Activated T-cell treated with anti-CD3 and anti-CD28 coated beads, Interleukin-2, amount 50 U/mL, for 24 hours (primary cell): ENCODE data around the gene RAMP3.

ENCODE experiments used
- DNase-seq: peaks from one replicate; pipeline ENCODE4 v3.0.0-alpha.2; 2020
- H3K27ac Mint-ChIP-seq: 2 replicates; pipeline ENCODE4 v1.8.0; 2020; ENCODE audit warnings: mild to moderate bottlenecking, mixed read lengths
- H3K27me3 Mint-ChIP-seq: 2 replicates; pipeline ENCODE4 v1.8.0; 2020; ENCODE audit warnings: mixed read lengths
- H3K36me3 Mint-ChIP-seq: 2 replicates; pipeline ENCODE4 v1.8.0; 2020; ENCODE audit warnings: low read depth, mixed read lengths
- H3K4me1 Mint-ChIP-seq: 2 replicates; pipeline ENCODE4 v1.8.0; 2020; ENCODE audit warnings: low read depth, mixed read lengths
- H3K4me3 Mint-ChIP-seq: 2 replicates; pipeline ENCODE4 v1.8.0; 2020; ENCODE audit warnings: mild to moderate bottlenecking, moderate library complexity, mixed read lengths
- H3K9me3 Mint-ChIP-seq: 2 replicates; pipeline ENCODE4 v1.8.0; 2020; ENCODE audit warnings: mixed read lengths

The RAMP3 gene

GRCh38 chr7:45125193-45125904 is 32.2 kb upstream of the RAMP3 start:
- Mint-ChIP-seq H3K36me3 (no peaks in the 10 kb centered on the region), H3K9me3 (no peaks in the 10 kb centered on the region), H3K4me3 (no peak overlapping the region), H3K27ac (no peak overlapping the region), H3K4me1 (peaks cover 14% of the 10 kb centered on the region), H3K27me3 (no peaks in the 10 kb centered on the region)
- DNase-seq, result no peak

- no peak overlapping the region for H3K27ac Mint-ChIP-seq
- no peaks in the 10 kb centered on the region for H3K9me3 Mint-ChIP-seq
- H3K36me3 Mint-ChIP-seq, result no peaks in the 10 kb centered on the region
- no peak for DNase-seq
- no peaks in the 10 kb centered on the region for H3K27me3 Mint-ChIP-seq
- H3K4me3 Mint-ChIP-seq, result no peak overlapping the region
- H3K4me1 Mint-ChIP-seq, result peaks cover 14% of the 10 kb centered on the region
Measured at GRCh38 chr7:45126201-45126600, 31.4 kb upstream of the RAMP3 start.

GRCh38 chr7:45126920-45127319 is 30.7 kb upstream of the RAMP3 start:
- Mint-ChIP-seq H3K27ac (no peak overlapping the region), H3K27me3 (no peaks in the 10 kb centered on the region), H3K4me3 (no peak overlapping the region), H3K36me3 (no peaks in the 10 kb centered on the region), H3K4me1 (peaks cover 14% of the 10 kb centered on the region), H3K9me3 (no peaks in the 10 kb centered on the region)
- DNase-seq, result no peak

- Mint-ChIP-seq H3K4me3 (no peak overlapping the region), H3K27ac (no peak overlapping the region), H3K4me1 (no peaks in the 10 kb centered on the region), H3K36me3 (no peaks in the 10 kb centered on the region), H3K9me3 (no peaks in the 10 kb centered on the region), H3K27me3 (no peaks in the 10 kb centered on the region)
- no peak for DNase-seq
Measured at GRCh38 chr7:45129181-45129800, 28.3 kb upstream of the RAMP3 start.

GRCh38 chr7:45129906-45130305 is 27.7 kb upstream of the RAMP3 start:
- no peak for DNase-seq
- Mint-ChIP-seq H3K36me3 (no peaks in the 10 kb centered on the region), H3K4me3 (no peak overlapping the region), H3K4me1 (no peaks in the 10 kb centered on the region), H3K27me3 (no peaks in the 10 kb centered on the region), H3K27ac (no peak overlapping the region), H3K9me3 (no peaks in the 10 kb centered on the region)

- peaks cover 4% of the 10 kb centered on the region for H3K4me1 Mint-ChIP-seq
- DNase-seq, result no peak
- H3K27ac Mint-ChIP-seq, result no peak overlapping the region
- no peaks in the 10 kb centered on the region for H3K9me3 Mint-ChIP-seq
- no peaks in the 10 kb centered on the region for H3K36me3 Mint-ChIP-seq
- H3K4me3 Mint-ChIP-seq, result no peak overlapping the region
- no peaks in the 10 kb centered on the region for H3K27me3 Mint-ChIP-seq
Measured at GRCh38 chr7:45130910-45131309, 26.7 kb upstream of the RAMP3 start.

- Mint-ChIP-seq H3K4me3 (no peak overlapping the region), H3K4me1 (peaks cover 9% of the 10 kb centered on the region), H3K9me3 (no peaks in the 10 kb centered on the region), H3K27ac (no peak overlapping the region), H3K27me3 (no peaks in the 10 kb centered on the region), H3K36me3 (no peaks in the 10 kb centered on the region)
- DNase-seq, result no peak
Measured at GRCh38 chr7:45131891-45132290, 25.7 kb upstream of the RAMP3 start.

- Mint-ChIP-seq H3K27me3 (no peaks in the 10 kb centered on the region), H3K27ac (no peak overlapping the region), H3K9me3 (no peaks in the 10 kb centered on the region), H3K4me1 (peaks cover 9% of the 10 kb centered on the region), H3K36me3 (no peaks in the 10 kb centered on the region), H3K4me3 (no peak overlapping the region)
- no peak for DNase-seq
Measured at GRCh38 chr7:45132708-45133320, 24.8 kb upstream of the RAMP3 start.

GRCh38 chr7:45133352-45133751 is 24.2 kb upstream of the RAMP3 start:
- no peak overlapping the region for H3K4me3 Mint-ChIP-seq
- peaks cover 9% of the 10 kb centered on the region for H3K4me1 Mint-ChIP-seq
- H3K9me3 Mint-ChIP-seq, result no peaks in the 10 kb centered on the region
- no peaks in the 10 kb centered on the region for H3K27me3 Mint-ChIP-seq
- no peaks in the 10 kb centered on the region for H3K36me3 Mint-ChIP-seq
- H3K27ac Mint-ChIP-seq, result no peak overlapping the region
- DNase-seq, result no peak

GRCh38 chr7:45133877-45134276 is 23.7 kb upstream of the RAMP3 start:
- no peaks in the 10 kb centered on the region for H3K36me3 Mint-ChIP-seq
- no peaks in the 10 kb centered on the region for H3K9me3 Mint-ChIP-seq
- no peak overlapping the region for H3K4me3 Mint-ChIP-seq
- no peak for DNase-seq
- H3K27me3 Mint-ChIP-seq, result no peaks in the 10 kb centered on the region
- H3K27ac Mint-ChIP-seq, result peak overlapping the region; percentile 30
- peaks cover 9% of the 10 kb centered on the region for H3K4me1 Mint-ChIP-seq

GRCh38 chr7:45136106-45137060 is 21.2 kb upstream of the RAMP3 start:
- Mint-ChIP-seq H3K27ac (no peak overlapping the region), H3K27me3 (no peaks in the 10 kb centered on the region), H3K36me3 (no peaks in the 10 kb centered on the region), H3K4me1 (peaks cover 10% of the 10 kb centered on the region), H3K9me3 (no peaks in the 10 kb centered on the region), H3K4me3 (no peak overlapping the region)
- peak; percentile 65 for DNase-seq

- no peaks in the 10 kb centered on the region for H3K27me3 Mint-ChIP-seq
- DNase-seq, result no peak
- H3K27ac Mint-ChIP-seq, result no peak overlapping the region
- H3K4me1 Mint-ChIP-seq, result peaks cover 10% of the 10 kb centered on the region
- H3K36me3 Mint-ChIP-seq, result no peaks in the 10 kb centered on the region
- H3K4me3 Mint-ChIP-seq, result no peak overlapping the region
- no peaks in the 10 kb centered on the region for H3K9me3 Mint-ChIP-seq
Measured at GRCh38 chr7:45138433-45139267, 18.9 kb upstream of the RAMP3 start.

GRCh38 chr7:45140827-45141226 is 16.8 kb upstream of the RAMP3 start:
- H3K27ac Mint-ChIP-seq, result peak overlapping the region; percentile 27
- H3K36me3 Mint-ChIP-seq, result no peaks in the 10 kb centered on the region
- peak overlapping the region; percentile 16 for H3K4me3 Mint-ChIP-seq
- DNase-seq, result no peak
- H3K9me3 Mint-ChIP-seq, result no peaks in the 10 kb centered on the region
- peaks cover 7% of the 10 kb centered on the region for H3K4me1 Mint-ChIP-seq
- no peaks in the 10 kb centered on the region for H3K27me3 Mint-ChIP-seq

- no peak overlapping the region for H3K4me3 Mint-ChIP-seq
- no peaks in the 10 kb centered on the region for H3K36me3 Mint-ChIP-seq
- no peaks in the 10 kb centered on the region for H3K9me3 Mint-ChIP-seq
- H3K27ac Mint-ChIP-seq, result no peak overlapping the region
- no peak for DNase-seq
- H3K4me1 Mint-ChIP-seq, result peaks cover 1% of the 10 kb centered on the region
- H3K27me3 Mint-ChIP-seq, result peaks cover 7% of the 10 kb centered on the region
Measured at GRCh38 chr7:45143616-45144015, 14.0 kb upstream of the RAMP3 start.
